Measurements from ENCODE around the gene JADE2.

DNA sequence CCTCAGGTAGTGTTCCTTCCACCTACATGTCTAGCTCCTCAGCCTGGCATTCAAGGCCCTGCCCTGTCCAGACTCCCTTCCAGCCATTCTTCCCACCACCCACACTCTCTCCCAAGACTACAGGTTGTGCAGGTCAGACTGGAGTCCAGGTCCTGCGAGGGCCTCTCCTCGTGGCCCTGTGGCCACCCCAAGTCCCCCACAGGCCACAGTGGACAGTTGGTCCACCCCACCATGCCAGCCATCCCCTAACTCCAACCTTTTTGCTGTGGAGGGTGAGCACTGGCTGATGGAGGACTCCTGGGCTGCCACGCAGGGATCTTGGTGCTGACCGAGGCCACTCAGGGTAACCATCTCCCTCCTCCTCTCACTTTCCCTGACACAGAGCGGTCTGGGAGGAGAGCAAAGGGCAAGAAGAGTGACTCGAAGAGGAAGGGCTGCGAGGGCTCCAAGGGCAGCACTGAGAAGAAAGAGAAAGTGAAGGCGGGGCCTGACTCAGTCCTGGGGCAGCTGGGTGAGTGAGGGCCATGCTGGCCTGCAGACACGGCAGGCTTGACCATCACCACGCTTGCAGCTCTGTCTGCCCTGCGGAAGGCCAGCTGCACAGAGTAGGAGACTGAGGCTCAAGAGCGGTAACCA, 51.0 kb downstream of the JADE2 start:
- TF ChIP-seq, protein P1, sequence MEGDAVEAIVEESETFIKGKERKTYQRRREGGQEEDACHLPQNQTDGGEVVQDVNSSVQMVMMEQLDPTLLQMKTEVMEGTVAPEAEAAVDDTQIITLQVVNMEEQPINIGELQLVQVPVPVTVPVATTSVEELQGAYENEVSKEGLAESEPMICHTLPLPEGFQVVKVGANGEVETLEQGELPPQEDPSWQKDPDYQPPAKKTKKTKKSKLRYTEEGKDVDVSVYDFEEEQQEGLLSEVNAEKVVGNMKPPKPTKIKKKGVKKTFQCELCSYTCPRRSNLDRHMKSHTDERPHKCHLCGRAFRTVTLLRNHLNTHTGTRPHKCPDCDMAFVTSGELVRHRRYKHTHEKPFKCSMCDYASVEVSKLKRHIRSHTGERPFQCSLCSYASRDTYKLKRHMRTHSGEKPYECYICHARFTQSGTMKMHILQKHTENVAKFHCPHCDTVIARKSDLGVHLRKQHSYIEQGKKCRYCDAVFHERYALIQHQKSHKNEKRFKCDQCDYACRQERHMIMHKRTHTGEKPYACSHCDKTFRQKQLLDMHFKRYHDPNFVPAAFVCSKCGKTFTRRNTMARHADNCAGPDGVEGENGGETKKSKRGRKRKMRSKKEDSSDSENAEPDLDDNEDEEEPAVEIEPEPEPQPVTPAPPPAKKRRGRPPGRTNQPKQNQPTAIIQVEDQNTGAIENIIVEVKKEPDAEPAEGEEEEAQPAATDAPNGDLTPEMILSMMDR (IDR thresholded peaks at IDR 0.05 in 2 of 3, conservative IDR thresholded peaks at IDR 0.05 in 1 of 3; ENCODE audit: borderline replicate concordance in 1 of 3, insufficient read depth in 1 of 3, low read depth in 2 of 3, low read length in 2 of 3): no peak
- TF ChIP-seq POLR2AphosphoS5 (IDR thresholded peaks at IDR 0.05; ENCODE audit: low read depth, low read length) (no peak), JUND (IDR thresholded peaks at IDR 0.05) (no peak), EZH2phosphoT487 (IDR thresholded peaks at IDR 0.05; ENCODE audit: borderline replicate concordance) (no peak), REST (IDR thresholded peaks at IDR 0.05; ENCODE audit: low read depth) (no peak), SIN3A (IDR thresholded peaks at IDR 0.05; ENCODE audit: low read depth) (no peak), POLR2A (IDR thresholded peaks at IDR 0.05; ENCODE audit: borderline replicate concordance, extremely low read depth, insufficient read depth, insufficient read length) (no peak), EZH2 (IDR thresholded peaks at IDR 0.05) (no peak), MAX (IDR thresholded peaks at IDR 0.05) (no peak), CEBPB (IDR thresholded peaks at IDR 0.05; ENCODE audit: low read depth) (no peak)
